ENCODE measurements around the gene CNMD.
"Not testable (repeated sequence)": the region's sequence is repeated elsewhere in the genome, so short reads cannot be mapped to it uniquely, and the experiment has no call there.

The CNMD gene

DNA sequence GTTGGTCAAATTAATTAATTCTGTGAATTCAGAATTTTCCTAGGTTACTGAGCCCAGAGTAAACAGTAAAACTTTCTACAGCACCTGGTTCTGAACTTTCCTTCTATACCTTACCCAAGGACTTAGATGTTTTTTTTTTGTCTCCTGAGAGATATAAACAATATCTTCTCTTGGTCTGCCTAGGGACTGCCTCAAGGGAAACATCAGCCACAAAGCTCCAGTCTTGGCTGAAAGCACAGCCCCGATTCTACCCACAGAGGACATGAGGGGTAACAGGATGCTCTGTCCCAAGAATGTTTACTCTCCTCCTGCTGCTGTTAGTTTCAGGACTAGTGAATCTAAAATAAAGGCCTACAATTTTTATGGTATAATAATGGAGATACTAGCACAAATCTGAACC is 14.3 kb downstream of the CNMD start:
- TF ChIP-seq, protein P1, sequence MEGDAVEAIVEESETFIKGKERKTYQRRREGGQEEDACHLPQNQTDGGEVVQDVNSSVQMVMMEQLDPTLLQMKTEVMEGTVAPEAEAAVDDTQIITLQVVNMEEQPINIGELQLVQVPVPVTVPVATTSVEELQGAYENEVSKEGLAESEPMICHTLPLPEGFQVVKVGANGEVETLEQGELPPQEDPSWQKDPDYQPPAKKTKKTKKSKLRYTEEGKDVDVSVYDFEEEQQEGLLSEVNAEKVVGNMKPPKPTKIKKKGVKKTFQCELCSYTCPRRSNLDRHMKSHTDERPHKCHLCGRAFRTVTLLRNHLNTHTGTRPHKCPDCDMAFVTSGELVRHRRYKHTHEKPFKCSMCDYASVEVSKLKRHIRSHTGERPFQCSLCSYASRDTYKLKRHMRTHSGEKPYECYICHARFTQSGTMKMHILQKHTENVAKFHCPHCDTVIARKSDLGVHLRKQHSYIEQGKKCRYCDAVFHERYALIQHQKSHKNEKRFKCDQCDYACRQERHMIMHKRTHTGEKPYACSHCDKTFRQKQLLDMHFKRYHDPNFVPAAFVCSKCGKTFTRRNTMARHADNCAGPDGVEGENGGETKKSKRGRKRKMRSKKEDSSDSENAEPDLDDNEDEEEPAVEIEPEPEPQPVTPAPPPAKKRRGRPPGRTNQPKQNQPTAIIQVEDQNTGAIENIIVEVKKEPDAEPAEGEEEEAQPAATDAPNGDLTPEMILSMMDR (IDR thresholded peaks at IDR 0.05; ENCODE audit: low read depth, low read length, missing control alignments): no peak
- DNase-seq (ENCODE audit: extremely low read depth, low read depth): no peak
- H3K4me3 ChIP-seq (replicated peaks; ENCODE audit: low read depth, low read length): no peak overlapping the region

DNA sequence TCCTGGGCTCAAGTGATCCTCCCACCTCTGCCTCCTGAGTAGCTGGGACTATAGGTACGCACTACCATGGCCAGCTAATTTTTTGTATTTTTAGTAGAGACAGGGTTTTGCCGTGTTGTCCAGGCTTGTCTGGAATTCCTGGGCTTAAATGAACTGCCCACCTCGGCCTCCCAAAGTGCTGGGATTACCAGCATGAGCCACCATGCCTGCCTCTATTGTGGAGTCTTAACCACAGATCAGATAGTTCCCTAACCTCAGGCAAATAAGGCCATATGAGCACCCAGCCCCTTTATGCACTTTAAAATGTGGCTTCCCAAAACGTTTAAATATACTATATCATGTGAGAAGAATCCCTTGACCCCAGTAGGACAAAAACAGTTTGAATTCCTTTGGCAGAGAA is 16.4 kb downstream of the CNMD start:
- no peak for DNase-seq (ENCODE audit: extremely low read depth, low read depth)
- no peak overlapping the region for H3K4me3 ChIP-seq (replicated peaks; ENCODE audit: low read depth, low read length)
- TF ChIP-seq, protein P1 (IDR thresholded peaks at IDR 0.05; ENCODE audit: low read depth, low read length, missing control alignments): no peak

DNA sequence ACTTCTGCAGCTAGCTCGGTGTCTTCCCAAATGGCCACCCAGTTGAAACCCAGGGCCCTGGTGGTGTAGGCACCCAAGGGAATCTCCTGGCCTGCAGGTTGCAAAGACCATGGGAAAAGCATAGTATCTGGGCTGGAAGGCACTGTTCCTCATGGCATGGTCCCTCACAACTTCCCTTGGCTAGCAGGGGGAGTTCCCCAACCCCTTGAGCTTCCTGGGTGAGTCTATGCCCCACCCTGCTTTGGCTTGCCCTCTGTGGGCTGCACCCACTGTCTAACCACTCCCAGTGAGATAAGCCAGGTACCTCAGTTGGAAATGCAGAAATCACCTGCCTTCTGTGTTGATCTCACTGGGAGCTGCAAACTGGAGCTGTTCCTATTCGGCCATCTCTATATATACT is 18.3 kb downstream of the CNMD start:
- not testable (repeated sequence) for DNase-seq (ENCODE audit: extremely low read depth, low read depth); H3K4me3 ChIP-seq (replicated peaks; ENCODE audit: low read depth, low read length)

DNA sequence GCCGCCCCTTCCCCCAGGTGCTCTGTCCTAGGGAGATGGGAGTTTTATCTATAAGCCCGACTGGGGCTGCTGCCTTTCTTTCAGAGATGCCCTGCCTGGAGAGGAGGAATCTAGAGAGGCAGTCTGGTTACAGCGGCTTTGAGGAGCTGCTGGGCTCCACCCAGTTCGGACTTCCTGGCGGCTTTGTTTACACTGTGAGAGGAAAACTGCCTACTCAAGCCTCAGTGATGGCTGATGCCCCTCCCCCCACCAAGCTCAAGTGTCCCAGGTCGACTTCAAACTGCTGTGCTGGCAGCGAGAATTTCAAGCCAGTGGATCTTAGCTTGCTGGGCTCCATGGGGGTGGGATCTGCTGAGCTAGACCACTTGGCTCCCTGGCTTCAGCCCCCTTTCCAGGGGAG is 18.7 kb downstream of the CNMD start:
- not testable (repeated sequence) for H3K4me3 ChIP-seq (replicated peaks; ENCODE audit: low read depth, low read length); DNase-seq (ENCODE audit: extremely low read depth, low read depth)

DNA sequence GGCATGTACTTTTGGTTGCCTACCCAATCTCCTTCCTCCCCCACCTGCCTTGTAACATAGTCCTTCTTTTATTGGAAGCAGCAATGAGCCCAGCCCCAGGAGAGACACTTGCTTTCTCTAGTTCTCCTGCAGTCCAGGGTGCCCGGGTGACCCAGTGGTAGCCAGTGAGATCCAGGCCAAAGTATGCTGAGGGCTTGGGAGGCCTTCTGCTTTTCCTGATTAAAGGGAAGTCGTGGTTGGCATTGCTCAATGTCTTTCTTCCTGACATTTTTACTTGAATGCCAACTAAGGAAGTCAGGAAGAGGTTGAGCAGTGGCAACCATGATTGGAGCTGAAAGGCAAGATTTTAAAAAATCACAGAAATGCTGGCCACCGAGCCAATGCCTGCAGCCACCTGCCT is 25.7 kb downstream of the CNMD start:
- TF ChIP-seq, protein P1 (IDR thresholded peaks at IDR 0.05; ENCODE audit: low read depth, low read length, missing control alignments): no peak
- DNase-seq (ENCODE audit: extremely low read depth, low read depth): no peak
- no peak overlapping the region for H3K4me3 ChIP-seq (replicated peaks; ENCODE audit: low read depth, low read length)

DNA sequence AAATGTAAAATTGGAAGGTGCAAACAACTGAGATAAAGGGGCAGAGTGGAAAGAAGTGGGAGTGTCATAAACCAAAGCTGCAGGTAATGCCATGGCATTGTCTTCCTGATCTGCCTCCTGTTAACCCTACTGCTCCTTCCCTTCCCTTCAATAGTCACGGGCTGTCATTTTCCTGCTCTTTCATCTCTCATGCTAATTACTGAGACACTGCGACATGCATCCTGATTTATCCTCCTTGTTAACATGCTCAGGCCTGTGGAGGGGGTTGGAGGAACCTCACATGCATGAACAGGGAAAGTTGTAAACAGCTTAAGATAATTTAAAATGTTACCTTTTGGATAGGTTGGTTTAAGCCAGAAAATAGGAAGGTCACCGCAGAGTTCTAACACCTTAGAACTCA is 27.2 kb downstream of the CNMD start:
- H3K4me3 ChIP-seq (replicated peaks; ENCODE audit: low read depth, low read length): no peak overlapping the region
- TF ChIP-seq, protein P1 (IDR thresholded peaks at IDR 0.05; ENCODE audit: low read depth, low read length, missing control alignments): no peak
- DNase-seq (ENCODE audit: extremely low read depth, low read depth): no peak

DNA sequence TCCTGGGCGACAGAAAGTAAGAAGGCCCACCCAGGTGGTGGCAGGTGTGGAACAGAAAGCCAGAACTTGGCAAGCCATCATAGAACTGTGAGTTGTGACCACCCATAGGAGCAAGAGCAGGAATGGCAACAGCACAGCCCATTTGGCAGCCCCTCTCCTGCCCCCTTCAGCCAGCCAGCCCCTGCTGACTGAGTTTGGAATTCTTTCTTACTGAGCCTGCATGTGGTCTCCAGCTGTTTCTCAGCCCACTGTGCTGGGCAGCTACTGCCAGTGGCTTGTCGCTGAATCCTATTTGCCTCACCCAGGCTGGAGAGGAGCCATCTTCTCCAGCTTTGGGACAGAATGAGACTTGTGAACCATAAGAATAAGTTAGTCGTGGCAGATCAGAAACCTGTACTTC is 28.3 kb downstream of the CNMD start:
- DNase-seq (ENCODE audit: extremely low read depth, low read depth): peak; percentile 10
- TF ChIP-seq, protein P1 (IDR thresholded peaks at IDR 0.05; ENCODE audit: low read depth, low read length, missing control alignments): no peak
- H3K4me3 ChIP-seq (replicated peaks; ENCODE audit: low read depth, low read length): no peak overlapping the region

DNA sequence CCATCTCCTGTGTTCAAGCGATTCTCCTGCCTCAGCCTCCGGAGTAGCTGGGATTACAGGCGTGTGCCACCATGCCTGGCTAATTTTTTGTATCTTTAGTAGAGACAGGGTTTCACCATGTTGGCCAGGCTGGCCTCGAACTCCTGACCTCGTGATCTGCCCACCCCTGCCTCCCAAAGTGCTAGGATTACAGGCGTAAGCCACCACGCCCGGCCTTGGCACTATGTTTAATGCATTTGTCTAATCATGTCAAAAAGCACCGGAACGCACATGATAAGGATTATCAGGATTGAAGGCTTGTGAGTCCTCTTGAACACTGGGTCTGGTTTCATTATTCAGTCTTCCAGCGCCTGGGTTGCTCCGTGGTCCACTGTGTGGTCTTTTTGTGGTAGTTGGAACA is 31.4 kb downstream of the CNMD start:
- H3K4me3 ChIP-seq (replicated peaks; ENCODE audit: low read depth, low read length); DNase-seq (ENCODE audit: extremely low read depth, low read depth): not testable (repeated sequence)

DNA sequence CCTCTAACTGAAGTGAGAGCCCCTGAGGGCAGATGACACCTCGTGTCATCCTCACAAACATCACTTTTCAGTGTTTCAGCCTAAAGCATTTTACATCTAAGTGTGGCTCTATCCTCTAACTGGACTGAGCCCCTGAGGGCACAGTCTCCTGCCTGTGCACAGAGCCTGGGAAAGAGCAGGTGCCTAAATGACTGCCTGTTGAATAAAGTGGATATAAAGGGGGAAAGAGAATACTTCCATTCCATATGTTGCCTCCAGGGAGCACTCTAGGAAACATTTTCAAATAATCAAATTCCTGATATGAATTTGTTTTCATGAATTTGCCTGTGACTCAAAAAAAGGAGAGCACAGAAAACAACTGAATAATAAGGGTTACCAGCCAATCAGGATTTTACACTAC is 32.2 kb downstream of the CNMD start:
- H3K4me3 ChIP-seq (replicated peaks; ENCODE audit: low read depth, low read length): no peak overlapping the region
- DNase-seq (ENCODE audit: extremely low read depth, low read depth): no peak
- TF ChIP-seq, protein P1 (IDR thresholded peaks at IDR 0.05; ENCODE audit: low read depth, low read length, missing control alignments): no peak

All from HFF-Myc (cell line).